Umbilical cord (tissue), 2 donors: ENCODE results near the gene TWIST2. TPM values are rescaled to one million over a fixed set of nuclear protein-coding genes. Genes with fewer than 3 reads are reported as not detected.
A peak's percentile ranks its signal among the peaks of the same experiment; 100 is the strongest.

Experiments used
- DNase-seq: peaks from one replicate; pipeline ENCODE4 v3.0.0-alpha.2; 2015; ENCODE audit warnings: low spot score
- total RNA-seq: library from RNA; depleted of rRNA; stranded (reverse); fragments of >200 nt; gene quantifications from one replicate; pipeline ENCODE4 v1.2.3, GENCODE V29; 2014; ENCODE audit warnings: low replicate concordance; ENCODE audit not compliant: insufficient read depth

TWIST2 gene
- total RNA-seq, 1 donor from 2014 or later, result 32.0 TPM

DNA sequence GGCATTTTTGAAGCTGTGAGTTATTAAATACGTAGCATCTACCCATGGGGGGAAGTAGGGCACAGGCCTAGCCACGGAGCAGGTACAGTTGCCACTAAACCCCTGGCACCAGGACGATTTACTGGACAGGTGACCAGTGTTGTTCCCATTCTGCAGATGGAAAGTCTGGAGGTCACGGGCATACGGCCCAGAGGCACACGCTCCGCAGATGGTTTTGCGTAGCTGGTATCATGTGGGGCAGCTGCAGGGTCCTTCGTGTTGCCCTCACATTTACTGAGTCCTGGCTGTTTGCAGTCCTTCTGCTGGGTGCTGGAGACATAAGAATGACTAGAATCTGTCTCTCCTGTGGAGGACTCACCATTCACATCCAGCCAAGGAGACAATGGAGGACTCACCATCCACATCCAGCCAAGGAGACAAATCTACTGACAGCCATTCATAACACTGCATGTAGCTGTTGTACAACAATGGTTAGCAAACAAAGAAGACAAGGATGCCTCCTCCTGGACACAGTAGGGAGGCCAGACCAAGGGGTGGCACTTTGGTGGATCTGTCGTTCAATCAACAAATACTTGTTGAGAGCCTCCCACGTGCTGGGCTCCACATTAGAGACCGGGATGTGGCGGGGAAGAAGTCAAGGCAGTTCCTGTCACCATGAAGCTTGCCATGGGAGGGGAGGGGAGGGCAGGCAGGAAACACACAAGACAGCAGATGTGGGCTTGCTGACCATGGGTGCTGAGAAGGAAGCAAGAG, 24.9 kb downstream of the TWIST2 start:
- DNase-seq, result no peak

DNA sequence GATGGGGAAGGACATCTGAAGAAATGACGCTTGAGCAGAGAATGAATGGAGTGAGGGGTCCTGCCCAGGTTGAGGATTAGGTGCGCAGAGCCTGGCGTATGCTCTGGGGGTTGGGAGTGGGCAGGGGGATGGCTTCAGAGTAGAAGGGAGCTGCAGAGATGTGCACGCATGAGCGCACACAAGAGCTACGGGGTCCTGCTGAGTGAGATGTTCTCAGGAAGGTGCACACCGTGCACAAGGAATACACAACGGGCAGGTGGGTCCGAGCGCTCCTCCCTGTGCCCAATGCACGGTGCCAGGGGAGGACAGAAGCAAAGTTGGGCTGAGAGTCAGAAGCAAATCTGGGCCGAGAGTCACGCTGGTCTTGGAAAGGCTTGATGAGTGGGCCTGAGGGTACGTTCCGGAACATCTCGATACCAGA, 25.5 kb downstream of the TWIST2 start:
- DNase-seq, result no peak

GRCh38 chr2:238873841-238874240, 26.0 kb downstream of the TWIST2 start:
- DNase-seq, result no peak

GRCh38 chr2:238874330-238875050, 26.6 kb downstream of the TWIST2 start:
- DNase-seq, result no peak

GRCh38 chr2:238875101-238875470, 27.2 kb downstream of the TWIST2 start:
- no peak for DNase-seq

DNA sequence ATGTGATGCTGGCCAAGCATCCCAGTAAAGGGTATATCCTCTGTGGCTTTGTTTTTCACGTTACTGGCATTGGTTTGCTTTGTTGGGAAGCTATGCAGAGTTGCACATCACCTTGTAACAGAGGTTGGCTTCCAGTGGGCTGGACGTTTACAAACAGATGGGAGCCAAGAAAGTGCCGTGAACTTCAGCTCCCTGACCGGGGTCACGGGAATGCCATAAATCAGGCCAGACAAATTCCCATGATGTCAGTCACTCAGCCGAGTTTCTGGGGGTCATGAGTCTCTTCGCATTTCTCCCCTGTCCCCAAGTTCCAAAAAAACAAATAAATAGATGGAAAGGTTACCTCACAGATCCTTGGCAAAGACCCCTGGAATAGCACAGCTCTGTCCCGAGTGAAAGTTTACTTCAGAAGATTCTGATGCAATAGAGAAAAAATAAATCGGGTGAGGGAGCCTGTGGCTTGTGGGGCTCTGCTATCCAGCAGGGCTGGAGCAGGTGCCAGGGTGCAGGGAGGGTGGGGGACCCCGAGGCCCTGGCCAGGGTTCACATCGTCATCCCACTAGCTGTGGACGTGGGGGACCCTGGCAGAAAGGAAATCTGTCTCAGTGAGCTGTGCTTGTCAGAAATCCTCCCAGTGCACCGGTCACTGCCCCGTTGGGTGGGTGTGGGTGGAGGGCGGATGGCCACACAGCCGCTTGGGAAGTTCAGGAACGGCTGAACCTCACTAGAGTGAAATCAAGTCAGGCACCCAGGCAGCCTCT, 27.8 kb downstream of the TWIST2 start:
- DNase-seq, result no peak

DNA sequence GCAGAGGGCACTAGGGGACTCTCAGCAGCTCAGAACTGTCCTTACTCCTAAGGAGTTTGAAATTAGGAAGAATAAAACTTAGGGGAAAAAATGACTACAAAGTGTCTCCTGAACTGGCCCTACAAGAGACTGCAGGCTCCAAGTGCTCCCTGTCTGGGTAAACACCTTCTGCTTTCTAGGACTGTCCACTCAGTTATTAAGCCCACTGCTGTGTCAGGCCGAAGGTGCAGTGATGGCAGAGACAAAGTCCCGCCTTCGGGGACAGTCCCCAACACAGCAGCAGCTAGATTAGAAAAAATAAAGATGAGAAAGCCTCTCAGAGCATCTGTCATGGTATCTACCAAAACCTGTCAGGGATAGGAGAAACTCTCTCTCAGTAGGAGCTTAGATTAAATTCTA, 28.3 kb downstream of the TWIST2 start:
- no peak for DNase-seq

DNA sequence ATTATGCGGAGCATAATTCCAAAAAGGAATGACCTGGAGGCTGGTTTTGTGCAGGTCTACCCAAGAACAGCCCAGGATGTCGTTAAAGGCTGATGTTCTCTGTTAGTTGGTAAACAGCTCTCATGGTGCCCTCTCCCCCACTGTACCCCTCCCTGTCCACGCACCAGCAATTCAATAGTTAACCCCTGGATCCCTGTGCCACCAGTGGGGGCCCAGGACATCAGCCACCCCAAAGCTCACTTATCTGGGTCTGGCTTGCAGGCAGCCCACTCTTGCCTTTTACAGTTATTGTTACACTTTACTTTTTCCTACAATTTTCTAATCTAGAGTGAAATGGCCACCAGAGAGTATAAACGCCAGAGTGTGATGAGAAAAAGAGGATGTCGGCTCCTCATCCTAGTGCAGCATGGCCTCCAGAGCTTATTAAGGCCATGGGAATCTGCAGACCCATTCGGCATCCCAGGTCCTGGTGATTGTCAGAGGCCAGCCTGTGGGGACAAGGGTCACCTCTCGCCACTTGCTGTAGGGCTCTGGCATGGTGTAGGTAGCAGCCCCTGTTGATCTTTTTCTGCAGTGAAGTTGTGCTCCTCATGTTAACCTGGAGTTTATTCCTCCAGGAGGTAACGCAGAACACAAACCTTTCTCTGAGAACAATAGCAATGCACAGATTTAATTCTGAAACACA, 30.3 kb downstream of the TWIST2 start:
- DNase-seq, result no peak

DNA sequence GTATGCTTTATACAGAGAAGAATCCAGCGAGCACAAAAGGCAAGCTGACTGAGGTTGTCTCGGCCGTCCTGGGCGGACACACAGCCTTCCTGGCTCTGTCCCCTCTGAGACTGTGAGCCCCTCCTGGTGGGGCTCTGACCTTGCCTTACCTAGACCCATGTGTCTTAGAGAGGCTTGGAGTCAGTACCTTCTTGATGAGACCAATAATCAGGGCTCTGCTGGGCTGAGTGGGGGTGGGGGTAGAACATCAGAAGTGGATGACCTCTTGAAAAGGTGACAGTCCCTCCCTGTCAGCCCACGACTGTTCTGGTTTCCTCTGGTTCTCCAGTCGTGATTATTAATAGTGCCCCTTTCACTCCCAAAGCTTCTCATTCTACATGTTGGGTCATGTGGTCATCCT, 31.2 kb downstream of the TWIST2 start:
- DNase-seq, result no peak

- DNase-seq, result no peak
Observed at GRCh38 chr2:238879621-238880377, 31.9 kb downstream of the TWIST2 start.

- peak; percentile 60 for DNase-seq
Observed at GRCh38 chr2:238881353-238882081, 33.6 kb downstream of the TWIST2 start.

- no peak for DNase-seq
Observed at GRCh38 chr2:238882082-238882755, 34.3 kb downstream of the TWIST2 start.

GRCh38 chr2:238883421-238883901, 35.6 kb downstream of the TWIST2 start:
- DNase-seq, result peak; percentile 95

DNA sequence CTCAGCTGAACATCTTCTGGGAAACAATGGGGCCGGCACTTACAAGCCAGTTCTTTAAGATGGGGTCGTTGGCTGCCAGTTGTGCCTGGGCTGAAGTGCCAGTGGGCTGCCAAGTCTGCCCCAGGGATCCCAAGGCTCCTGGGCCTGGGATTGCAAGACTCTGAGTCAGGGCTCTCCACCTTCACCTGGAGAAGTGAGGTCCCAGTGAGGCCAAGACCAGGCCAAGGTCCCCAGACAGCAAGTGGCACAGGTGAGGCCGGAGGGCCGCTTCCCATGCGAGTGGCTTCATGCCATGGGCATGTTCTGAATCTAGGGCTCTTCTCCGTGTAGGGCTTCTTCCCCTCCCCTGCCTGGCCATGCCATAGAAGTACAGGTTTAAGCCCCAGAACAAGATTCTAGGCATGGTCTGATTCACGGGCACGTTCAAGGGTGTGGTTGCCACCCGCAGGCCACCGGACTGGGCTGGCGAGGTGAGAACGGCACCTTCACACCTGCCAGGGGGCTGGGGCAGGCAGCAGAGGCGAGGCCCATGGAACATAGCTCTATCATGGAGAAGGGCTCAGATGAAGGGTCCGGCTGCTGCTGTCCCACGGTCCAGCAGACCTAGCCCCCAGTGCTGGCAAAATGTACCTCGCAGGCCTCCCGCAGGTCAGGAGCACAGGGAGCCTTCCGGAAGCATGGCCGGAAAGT, 36.4 kb downstream of the TWIST2 start:
- no peak for DNase-seq

DNA sequence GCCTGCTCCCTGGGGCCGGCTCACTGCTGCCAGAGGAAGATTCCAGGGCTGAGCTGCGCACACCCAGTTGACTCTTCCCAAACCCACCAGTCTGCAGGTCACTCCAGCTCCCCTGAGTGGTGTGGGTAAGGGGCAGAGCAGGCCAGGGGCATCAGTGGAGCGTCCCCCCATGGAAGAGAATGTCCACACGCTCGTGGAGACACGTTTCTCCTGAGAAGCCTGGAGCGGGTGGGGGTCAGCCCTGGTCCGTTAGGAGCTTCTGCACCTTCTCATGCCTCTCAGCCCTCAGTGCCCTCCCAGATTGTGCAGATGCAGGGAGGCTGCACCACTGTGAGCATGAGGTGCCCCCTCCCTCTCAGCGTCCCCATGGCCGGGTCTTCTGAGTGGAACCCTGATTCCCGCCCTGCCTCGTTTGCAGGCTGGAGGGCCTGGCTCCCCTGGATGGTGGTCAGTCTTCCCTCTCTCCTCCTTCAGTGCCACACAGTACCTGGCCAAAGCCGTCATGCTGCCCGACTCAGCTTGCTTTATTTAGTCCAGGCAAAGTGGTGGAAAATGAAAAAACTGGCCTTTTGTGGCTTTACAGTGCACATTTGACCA, 37.0 kb downstream of the TWIST2 start:
- DNase-seq, result no peak

- no peak for DNase-seq
Observed at GRCh38 chr2:238886453-238887094, 38.7 kb downstream of the TWIST2 start.

DNA sequence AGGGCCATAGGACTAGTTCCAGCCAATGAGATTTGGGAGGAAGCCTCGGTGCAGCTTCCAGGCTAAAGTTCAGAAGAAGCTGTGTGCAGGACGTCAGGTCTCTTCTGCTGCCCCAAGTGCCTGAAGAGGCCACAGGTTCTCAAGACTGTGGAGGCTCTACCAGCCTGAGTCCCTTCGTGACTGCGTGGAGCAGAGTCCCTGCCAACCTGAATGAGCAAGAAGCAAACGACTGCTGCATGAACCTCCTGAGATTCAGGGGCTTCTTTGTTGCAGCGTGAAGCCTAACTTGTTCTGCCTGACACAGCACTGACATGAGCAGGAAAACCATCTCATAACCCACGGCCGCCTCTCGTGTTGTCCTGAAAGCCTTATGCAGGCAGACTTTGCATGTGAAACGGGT, 39.7 kb downstream of the TWIST2 start:
- DNase-seq, result no peak

DNA sequence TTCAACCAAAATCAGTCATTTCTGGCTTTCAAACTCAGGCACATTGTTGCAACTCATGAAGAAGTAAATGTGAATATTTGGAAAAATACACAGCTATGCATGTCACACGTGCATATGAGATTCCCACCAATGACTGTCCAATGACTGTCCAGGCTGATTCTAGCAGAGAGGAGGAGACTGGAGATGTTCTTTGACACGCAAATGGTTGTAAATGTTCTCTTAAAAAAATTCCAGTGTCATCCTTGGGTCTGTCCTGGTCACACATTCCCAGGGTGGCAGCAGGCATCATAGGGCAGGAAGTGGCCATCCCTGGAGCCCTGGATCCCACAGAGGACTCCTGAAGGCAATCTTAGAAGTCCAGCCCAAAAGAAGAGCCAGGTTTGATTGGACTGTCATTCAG, 40.9 kb downstream of the TWIST2 start:
- DNase-seq, result no peak
